Retinal pigment epithelial cell (primary cell): ENCODE results near the gene RGS6.

Experiments used
- DNase-seq: peaks from one replicate; pipeline ENCODE4 v3.0.0-alpha.2; 2010; ENCODE audit warnings: low read depth
- H3K4me3 ChIP-seq: 2 replicates; pipeline ENCODE4 v1.5.1; 2011; ENCODE audit warnings: mild to moderate bottlenecking, low read length, control low read depth, moderate library complexity
- CTCF ChIP-seq: conservative IDR thresholded peaks from 2 replicates; pipeline ENCODE4 v1.5.1; 2011; ENCODE audit warnings: low read depth, low read length, control low read depth, inconsistent platforms

Gene RGS6

GRCh38 chr14:72254202-72254936, 322.1 kb downstream of the RGS6 start:
- TF ChIP-seq CTCF: no peak
- DNase-seq: no peak
- no peak overlapping the region for H3K4me3 ChIP-seq

GRCh38 chr14:72254937-72255472, 322.8 kb downstream of the RGS6 start:
- H3K4me3 ChIP-seq: no peak overlapping the region
- TF ChIP-seq CTCF: no peak
- no peak for DNase-seq

GRCh38 chr14:72256055-72256454, 323.8 kb downstream of the RGS6 start:
- DNase-seq: peak; percentile 58
- H3K4me3 ChIP-seq: no peak overlapping the region

GRCh38 chr14:72261068-72261467, 328.8 kb downstream of the RGS6 start:
- DNase-seq: no peak
- TF ChIP-seq CTCF: no peak
- H3K4me3 ChIP-seq: no peak overlapping the region

More at GRCh38 chr14:72256055-72256454, 323.8 kb downstream of the RGS6 start:
- no peak for TF ChIP-seq CTCF

GRCh38 chr14:72262771-72263170, 330.5 kb downstream of the RGS6 start:
- H3K4me3 ChIP-seq: no peak overlapping the region
- DNase-seq: no peak
- TF ChIP-seq CTCF: no peak

- H3K4me3 ChIP-seq: no peak overlapping the region
- DNase-seq: no peak
- TF ChIP-seq CTCF: no peak
These were observed 332.5 kb downstream of the RGS6 start for GRCh38 chr14:72264716-72265115.

- DNase-seq: no peak
- no peak overlapping the region for H3K4me3 ChIP-seq
- TF ChIP-seq CTCF: no peak
These were observed 338.0 kb downstream of the RGS6 start for GRCh38 chr14:72270147-72270727.
